Measurements from ENCODE around the gene SOCS2.

The SOCS2 gene

DNA sequence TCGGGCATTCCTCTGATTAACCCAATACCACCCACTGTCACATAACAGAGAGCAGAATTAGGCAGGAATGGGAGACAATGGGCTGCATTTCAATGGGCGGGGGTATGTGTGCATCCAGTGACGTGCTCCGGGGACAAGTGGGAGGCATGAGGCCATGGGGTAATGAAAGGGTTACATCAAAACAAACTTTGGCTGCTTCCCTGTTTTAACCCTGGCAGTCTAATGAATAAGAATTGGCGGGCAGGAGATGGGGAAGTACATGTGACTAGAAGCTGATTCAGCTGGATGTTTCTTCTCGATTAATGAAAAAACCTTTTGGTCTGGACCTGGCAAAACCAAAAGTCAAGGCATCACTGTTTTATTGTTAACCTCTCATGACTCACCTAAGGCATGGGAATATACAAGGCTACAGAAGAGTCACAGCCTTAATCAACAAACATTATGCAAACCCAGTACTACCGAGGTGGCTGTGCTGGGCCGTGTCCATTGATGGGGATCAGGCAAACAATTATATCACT is 44.2 kb downstream of the SOCS2 start:
- TF ChIP-seq, protein P1, sequence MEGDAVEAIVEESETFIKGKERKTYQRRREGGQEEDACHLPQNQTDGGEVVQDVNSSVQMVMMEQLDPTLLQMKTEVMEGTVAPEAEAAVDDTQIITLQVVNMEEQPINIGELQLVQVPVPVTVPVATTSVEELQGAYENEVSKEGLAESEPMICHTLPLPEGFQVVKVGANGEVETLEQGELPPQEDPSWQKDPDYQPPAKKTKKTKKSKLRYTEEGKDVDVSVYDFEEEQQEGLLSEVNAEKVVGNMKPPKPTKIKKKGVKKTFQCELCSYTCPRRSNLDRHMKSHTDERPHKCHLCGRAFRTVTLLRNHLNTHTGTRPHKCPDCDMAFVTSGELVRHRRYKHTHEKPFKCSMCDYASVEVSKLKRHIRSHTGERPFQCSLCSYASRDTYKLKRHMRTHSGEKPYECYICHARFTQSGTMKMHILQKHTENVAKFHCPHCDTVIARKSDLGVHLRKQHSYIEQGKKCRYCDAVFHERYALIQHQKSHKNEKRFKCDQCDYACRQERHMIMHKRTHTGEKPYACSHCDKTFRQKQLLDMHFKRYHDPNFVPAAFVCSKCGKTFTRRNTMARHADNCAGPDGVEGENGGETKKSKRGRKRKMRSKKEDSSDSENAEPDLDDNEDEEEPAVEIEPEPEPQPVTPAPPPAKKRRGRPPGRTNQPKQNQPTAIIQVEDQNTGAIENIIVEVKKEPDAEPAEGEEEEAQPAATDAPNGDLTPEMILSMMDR (IDR thresholded peaks at IDR 0.05), result no peak

DNA sequence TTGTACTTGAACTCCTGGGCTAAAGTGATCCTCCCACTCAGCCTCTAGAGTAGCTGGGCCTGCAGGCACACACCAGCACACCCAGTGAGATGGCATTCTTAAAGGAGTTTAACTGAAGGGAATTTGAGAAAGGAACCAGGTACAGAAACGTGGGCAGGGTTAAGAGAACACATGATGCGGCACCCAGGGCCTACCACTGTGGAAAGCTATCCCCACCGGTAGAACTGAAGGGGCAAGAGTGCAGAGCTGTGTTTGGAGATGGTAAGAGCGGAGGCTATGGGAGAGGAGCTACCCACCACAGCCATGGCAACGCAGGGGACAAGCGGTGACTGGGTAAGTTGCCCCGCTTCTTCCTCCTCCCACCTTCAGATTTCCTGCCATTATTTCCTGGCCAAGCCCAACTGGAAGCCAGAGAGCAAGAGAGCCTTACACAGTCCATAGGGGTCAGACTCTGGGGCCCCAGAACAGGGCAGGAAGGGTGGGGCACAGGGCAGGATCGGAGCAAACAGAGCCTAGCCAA is 46.5 kb downstream of the SOCS2 start:
- TF ChIP-seq, protein P1 (IDR thresholded peaks at IDR 0.05), result no peak

DNA sequence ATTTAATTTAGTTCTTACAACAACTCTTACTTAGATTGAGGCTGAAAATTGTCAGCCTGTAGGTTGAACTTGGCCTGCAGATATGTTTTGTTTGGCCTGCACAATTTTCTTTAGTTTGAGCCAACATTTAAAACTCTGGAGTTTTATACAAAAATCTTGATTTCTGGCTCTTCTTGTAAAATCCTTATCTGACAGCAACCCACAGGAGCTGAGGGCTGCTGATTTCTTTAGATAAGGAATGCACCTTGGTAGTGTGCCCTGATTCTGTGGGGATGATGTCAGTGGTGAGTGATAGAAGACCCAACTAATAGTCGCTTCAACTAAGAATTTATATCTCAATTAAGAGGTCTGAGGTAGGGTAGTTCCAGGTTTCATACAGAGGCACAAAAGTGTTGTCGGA is 49.5 kb downstream of the SOCS2 start:
- TF ChIP-seq, protein P1 (IDR thresholded peaks at IDR 0.05), result no peak

DNA sequence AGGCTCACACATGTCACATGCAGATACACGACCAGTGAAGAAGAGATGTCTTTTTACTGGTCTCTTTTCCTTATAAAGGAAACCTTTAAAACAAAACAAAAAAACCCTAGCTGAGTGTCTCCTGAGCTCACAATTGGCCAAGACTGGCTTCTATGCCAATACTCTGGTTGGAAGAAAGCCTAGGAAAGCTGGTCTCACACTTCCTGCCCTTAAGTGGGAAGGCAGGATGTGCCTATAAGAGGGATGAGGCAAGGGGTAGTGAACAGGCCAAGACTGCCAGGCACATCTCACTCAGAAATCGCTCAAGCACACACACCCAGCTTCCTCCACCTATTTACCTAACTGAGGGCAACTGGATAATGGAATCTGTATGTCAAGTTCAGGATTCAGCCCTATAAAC is 50.0 kb downstream of the SOCS2 start:
- TF ChIP-seq, protein P1 (IDR thresholded peaks at IDR 0.05), result no peak

DNA sequence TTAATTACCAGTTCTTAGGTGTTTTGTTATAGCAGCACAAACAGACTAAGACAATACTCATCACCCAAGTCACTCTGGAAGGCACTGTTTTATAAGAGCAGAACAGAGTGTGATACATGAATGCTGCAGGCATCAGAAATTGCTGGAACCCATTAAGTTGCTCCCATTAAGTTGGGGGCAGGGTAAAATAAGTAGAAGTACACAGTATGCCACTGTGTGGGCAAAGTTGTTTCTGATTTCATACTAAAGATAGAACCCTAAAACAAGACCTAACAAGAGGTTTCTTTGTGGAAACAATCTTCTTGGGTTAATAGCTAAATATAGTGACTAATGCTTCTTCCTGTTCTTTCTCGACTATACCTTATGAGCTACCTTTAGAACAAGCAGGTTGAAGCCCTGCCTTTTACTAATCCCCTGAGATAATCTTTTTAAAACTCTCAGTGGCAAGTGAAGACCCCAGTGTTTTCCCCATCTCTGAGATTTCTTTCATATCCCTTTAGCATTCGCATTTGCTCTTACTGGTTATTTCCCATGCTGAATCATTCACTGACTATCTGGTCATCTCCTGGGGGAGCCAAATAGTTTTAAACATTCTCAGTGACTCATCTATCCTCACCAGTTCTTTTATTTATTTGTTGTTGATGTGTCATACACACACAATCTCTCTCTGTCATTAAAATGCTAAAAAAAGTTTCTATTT is 52.3 kb downstream of the SOCS2 start:
- TF ChIP-seq, protein P1 (IDR thresholded peaks at IDR 0.05), result no peak

DNA sequence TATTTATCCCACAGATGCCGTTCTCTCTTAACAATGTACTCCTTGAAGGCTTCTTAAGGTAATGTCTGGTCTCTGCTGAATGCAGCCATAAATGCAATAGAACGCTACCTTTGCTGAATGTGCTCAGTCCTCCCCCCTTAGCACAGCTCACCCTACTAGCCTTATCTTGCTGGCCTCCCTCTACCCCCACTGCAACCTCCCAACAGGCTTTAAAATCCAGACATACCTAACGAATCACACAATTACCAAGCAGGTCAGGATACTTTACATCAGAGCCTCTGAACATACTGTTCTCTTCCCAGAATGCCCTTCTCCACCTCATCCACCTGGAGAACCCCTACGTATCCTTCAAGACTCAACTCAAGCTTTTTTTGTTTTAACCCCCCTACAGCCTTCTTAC is 53.7 kb downstream of the SOCS2 start:
- TF ChIP-seq, protein P1 (IDR thresholded peaks at IDR 0.05), result no peak

Data from LNCAP (cell line).